Colonic mucosa (tissue), 4 donors: ENCODE measurements around the gene PSMD13. TPM values are rescaled to one million over a fixed set of nuclear protein-coding genes. Genes with fewer than 3 reads are reported as not detected.

Source experiments
- DNase-seq: peaks from one replicate; pipeline ENCODE4 v3.0.0-alpha.2; 2020
- H3K27ac ChIP-seq: fragments of 200-600 bp; one replicate; pipeline ENCODE4 v1.8.0; 2021
- H3K27me3 ChIP-seq: fragments of 200-600 bp; one replicate; pipeline ENCODE4 v1.8.0; 2021
- H3K36me3 ChIP-seq: fragments of 200-600 bp; one replicate; pipeline ENCODE4 v1.8.0; 2021
- H3K4me1 ChIP-seq: fragments of 200-600 bp; one replicate; pipeline ENCODE4 v1.8.0; 2021; ENCODE audit warnings: mild to moderate bottlenecking
- H3K4me3 ChIP-seq: fragments of 200-600 bp; one replicate; pipeline ENCODE4 v1.8.0; 2021
- H3K9ac ChIP-seq, 2 donors: one replicate each; pipeline ENCODE4 v1.7.0; 2013; ENCODE audit warnings: control low read depth in 2 of 2, low read depth in 2 of 2, low read length in 2 of 2
- H3K9me3 ChIP-seq: fragments of 200-600 bp; one replicate; pipeline ENCODE4 v1.8.0; 2021
- intact Hi-C: fragments of 100-400 bp; cut with DNase I; formaldehyde crosslinking; loops from one replicate; pipeline ENCODE4 v1.14.1; 2022
- total RNA-seq, 2 donors: library from RNA; stranded (reverse); fragmentation: NEBNext Ultra II Directional in 1 of 2; extraction: Animal tissue kit (Norgen Biotek cat#: 25700) in 1 of 2; gene quantifications; one replicate each; pipeline ENCODE4 v1.2.1, GENCODE V29; 2021
- TF ChIP-seq, protein P1 (sequence below): fragments of 200-600 bp; IDR thresholded peaks from one replicate; pipeline ENCODE4 v1.8.0; 2022; ENCODE audit warnings: antibody characterized with exemption, mild to moderate bottlenecking
- donor health status: healthy.
- donor health status: DM: no; HTN: no; CAD: no.
- donor health status: DM: no; HTN: no; CAD: no.

The PSMD13 gene
- total RNA-seq, 2 donors from 2014 or later = 99.0 to 145 TPM

DNA sequence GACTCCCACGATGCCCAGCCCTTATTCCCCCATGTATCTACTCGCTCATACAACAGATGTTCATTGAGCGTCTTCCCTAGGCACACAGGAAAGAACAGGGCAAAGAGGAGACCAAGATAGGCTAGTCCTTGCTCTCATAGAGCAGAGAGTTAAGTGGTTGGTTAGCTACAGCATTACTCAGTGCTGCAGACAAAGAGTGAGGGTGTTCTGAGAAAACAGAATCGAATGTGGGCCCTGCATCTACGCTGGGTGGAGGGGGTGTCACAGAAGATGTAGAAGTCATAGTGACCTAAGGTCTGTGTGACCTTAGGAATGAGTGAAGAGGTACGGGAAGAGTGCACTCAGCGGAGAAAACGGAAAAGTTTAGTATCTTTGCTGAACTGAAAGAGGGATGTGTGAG is 12.3 kb downstream of the PSMD13 start:
- intact Hi-C loops = no loop called here
- DNase-seq = no peak
- H3K36me3 ChIP-seq = peaks cover 8% of the 10 kb centered on the region
- no peak overlapping the region for H3K4me3 ChIP-seq
- H3K9me3 ChIP-seq = no peaks in the 10 kb centered on the region
- no peak overlapping the region for H3K27ac ChIP-seq
- TF ChIP-seq, protein P1, sequence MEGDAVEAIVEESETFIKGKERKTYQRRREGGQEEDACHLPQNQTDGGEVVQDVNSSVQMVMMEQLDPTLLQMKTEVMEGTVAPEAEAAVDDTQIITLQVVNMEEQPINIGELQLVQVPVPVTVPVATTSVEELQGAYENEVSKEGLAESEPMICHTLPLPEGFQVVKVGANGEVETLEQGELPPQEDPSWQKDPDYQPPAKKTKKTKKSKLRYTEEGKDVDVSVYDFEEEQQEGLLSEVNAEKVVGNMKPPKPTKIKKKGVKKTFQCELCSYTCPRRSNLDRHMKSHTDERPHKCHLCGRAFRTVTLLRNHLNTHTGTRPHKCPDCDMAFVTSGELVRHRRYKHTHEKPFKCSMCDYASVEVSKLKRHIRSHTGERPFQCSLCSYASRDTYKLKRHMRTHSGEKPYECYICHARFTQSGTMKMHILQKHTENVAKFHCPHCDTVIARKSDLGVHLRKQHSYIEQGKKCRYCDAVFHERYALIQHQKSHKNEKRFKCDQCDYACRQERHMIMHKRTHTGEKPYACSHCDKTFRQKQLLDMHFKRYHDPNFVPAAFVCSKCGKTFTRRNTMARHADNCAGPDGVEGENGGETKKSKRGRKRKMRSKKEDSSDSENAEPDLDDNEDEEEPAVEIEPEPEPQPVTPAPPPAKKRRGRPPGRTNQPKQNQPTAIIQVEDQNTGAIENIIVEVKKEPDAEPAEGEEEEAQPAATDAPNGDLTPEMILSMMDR = no peak
- no peak overlapping the region for H3K9ac ChIP-seq
- no peaks in the 10 kb centered on the region for H3K27me3 ChIP-seq
- no peaks in the 10 kb centered on the region for H3K4me1 ChIP-seq

DNA sequence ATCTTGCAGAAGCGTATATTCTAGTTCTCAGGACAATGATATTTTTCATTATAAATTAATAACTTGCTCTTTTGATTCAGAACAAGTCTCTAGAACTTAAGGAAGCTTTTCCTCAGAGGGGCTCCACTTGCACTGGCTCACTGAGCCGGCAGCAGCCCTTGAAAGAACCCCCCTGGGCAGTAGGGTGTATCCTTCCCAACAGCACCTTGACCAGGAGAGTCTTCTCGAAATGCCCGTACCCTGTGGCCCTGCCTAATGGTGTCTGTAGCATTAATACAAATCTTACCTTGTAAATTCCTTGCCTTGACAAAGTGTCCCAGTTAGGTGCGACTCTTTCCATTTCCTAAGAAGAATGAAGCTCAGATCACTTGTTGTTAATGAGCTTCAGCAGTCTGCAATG is 13.5 kb downstream of the PSMD13 start:
- intact Hi-C loops = loop anchor here (5.0 kb wide), 1 partner anchor 112 kb away; no protein-coding TSS in a partner anchor

DNA sequence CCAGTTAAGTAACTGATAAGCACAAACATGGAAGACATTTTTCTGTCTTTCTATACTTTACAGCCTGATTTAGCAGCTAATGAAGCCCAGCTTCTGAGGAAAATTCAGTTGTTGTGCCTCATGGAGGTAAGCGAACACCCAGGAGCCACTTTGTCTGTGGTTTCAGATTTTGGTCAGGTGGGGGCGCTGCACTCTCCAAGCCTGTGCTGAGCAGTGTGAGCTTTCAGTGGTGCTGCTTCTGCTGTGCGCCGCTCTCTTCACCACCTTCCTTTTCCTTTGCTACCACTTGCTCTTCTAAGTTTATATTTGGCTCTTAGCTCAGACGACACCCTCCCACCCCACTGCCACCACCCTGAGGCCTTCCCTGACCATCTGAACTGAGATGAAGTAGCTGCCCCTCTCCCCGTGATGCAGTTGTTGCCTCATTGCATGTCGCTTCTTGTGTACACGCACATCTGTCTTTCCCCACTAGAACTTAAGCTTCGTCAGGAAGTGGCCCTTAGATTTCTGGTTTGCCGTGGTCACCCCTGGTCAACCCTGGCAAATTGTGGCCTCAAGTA is 14.0 kb downstream of the PSMD13 start:
- no peak overlapping the region for H3K27ac ChIP-seq
- peak; percentile 64 for DNase-seq
- H3K27me3 ChIP-seq = no peaks in the 10 kb centered on the region
- TF ChIP-seq, protein P1 = peak; percentile 60
- no peaks in the 10 kb centered on the region for H3K9me3 ChIP-seq
- H3K4me1 ChIP-seq = no peaks in the 10 kb centered on the region
- H3K36me3 ChIP-seq = peaks cover 8% of the 10 kb centered on the region
- intact Hi-C loops = loop anchor here (5.0 kb wide), 1 partner anchor 111 kb away; no protein-coding TSS in a partner anchor
- H3K4me3 ChIP-seq = no peak overlapping the region
- H3K9ac ChIP-seq = no peak overlapping the region

More for the DNA sequence above, 13.5 kb downstream of the PSMD13 start:
- H3K27ac ChIP-seq = no peak overlapping the region
- H3K9me3 ChIP-seq = no peaks in the 10 kb centered on the region
- no peak overlapping the region for H3K9ac ChIP-seq
- no peak for DNase-seq
- TF ChIP-seq, protein P1 = no peak
- no peaks in the 10 kb centered on the region for H3K27me3 ChIP-seq
- H3K4me1 ChIP-seq = no peaks in the 10 kb centered on the region
- H3K36me3 ChIP-seq = peaks cover 8% of the 10 kb centered on the region
- H3K4me3 ChIP-seq = no peak overlapping the region

DNA sequence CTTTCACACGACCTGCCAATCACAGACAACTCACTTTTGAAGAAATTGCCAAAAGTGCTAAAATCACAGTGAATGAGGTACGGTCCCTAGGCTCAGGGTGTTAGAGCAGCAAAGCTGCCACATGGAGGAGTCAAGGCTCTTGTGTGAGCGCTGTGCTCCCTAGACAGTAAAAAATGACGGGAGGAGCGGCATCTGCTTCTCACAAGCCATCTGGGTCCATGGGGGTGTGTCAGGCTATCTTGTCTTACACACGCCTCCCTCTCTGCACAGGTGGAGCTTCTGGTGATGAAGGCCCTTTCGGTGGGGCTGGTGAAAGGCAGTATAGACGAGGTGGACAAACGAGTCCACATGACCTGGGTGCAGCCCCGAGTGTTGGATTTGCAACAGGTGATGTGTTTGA is 14.8 kb downstream of the PSMD13 start:
- Histone ChIP-seq H3K27me3 (no peaks in the 10 kb centered on the region), H3K36me3 (peaks cover 8% of the 10 kb centered on the region), H3K9me3 (no peaks in the 10 kb centered on the region), H3K4me1 (no peaks in the 10 kb centered on the region), H3K9ac (no peak overlapping the region), H3K27ac (no peak overlapping the region), H3K4me3 (no peak overlapping the region)
- intact Hi-C loops = loop anchor here (5.0 kb wide), 1 partner anchor 111 kb away; no protein-coding TSS in a partner anchor
- TF ChIP-seq, protein P1 = no peak
- no peak for DNase-seq

DNA sequence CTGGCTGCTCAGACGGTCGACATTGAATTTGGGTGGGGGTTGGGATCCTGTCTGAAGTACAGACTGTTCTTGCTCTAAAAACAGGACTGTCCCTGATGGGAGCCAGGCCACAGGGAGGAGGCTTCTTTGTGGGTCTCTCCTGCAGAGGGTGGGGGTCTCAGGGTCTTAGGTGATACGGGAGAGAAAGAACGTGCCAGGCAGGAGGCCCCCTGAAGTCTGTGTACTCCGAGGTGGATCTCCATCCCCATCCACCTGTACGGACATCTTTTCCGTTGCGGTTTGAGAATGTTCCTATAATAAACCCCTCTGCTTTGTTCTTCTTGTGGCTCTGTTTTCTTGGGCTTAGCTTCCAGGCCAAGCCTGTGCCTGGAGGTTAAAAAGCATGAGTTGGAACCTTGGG is 15.9 kb downstream of the PSMD13 start:
- Histone ChIP-seq H3K9ac (no peak overlapping the region), H3K4me3 (no peak overlapping the region), H3K36me3 (no peaks in the 10 kb centered on the region), H3K4me1 (no peaks in the 10 kb centered on the region), H3K27ac (no peak overlapping the region), H3K27me3 (no peaks in the 10 kb centered on the region), H3K9me3 (no peaks in the 10 kb centered on the region)
- no peak for DNase-seq
- TF ChIP-seq, protein P1 = no peak
- intact Hi-C loops = loop anchor here (5.0 kb wide), 1 partner anchor 110 kb away; no protein-coding TSS in a partner anchor
